WTC11 (cell line): ENCODE data around the gene EMD. TPM values are rescaled to one million over a fixed set of nuclear protein-coding genes. Genes with fewer than 3 reads are reported as not detected.

Experiments
- ATAC-seq: fragments of 200-7000 bp; cut with Tn5 transposase; 2 replicates; pipeline ENCODE4 v1.10.0; 2021; ENCODE audit warnings: mild to moderate bottlenecking, moderate library complexity
- CTCF ChIA-PET: fragments of 300-600 bp; sonication (Branson Sonifier 250); formaldehyde crosslinking; loops from one replicate; lab custom pipeline; 2021; ENCODE audit warnings: antibody characterized with exemption; lab: Charles Lee
- POLR2A ChIA-PET: fragments of 350-600 bp; sonication (Branson Sonifier 250); formaldehyde crosslinking; loops from one replicate; lab custom pipeline; 2021; ENCODE audit warnings: antibody characterized with exemption; lab: Charles Lee
- DNase-seq: peaks from one replicate; pipeline ENCODE4 v3.0.0; 2021; ENCODE audit warnings: low spot score
- H3K27ac Mint-ChIP-seq: 2 replicates; pipeline ENCODE4 v1.8.0; 2021; ENCODE audit warnings: mixed read lengths
- H3K27me3 Mint-ChIP-seq: 2 replicates; pipeline ENCODE4 v1.8.0; 2021; ENCODE audit warnings: low read depth, mild to moderate bottlenecking, moderate library complexity, mixed read lengths
- H3K36me3 Mint-ChIP-seq: 2 replicates; pipeline ENCODE4 v1.8.0; 2021; ENCODE audit warnings: mixed read lengths
- H3K4me1 Mint-ChIP-seq: 2 replicates; pipeline ENCODE4 v1.8.0; 2022; ENCODE audit warnings: mixed read lengths
- H3K4me3 Mint-ChIP-seq: 2 replicates; pipeline ENCODE4 v1.8.0; 2021; ENCODE audit warnings: mild to moderate bottlenecking, moderate library complexity, mixed read lengths
- H3K9me3 Mint-ChIP-seq: 2 replicates; pipeline ENCODE4 v1.8.0; 2021; ENCODE audit warnings: mixed read lengths
- AR ChIP-seq: fragments of 250-450 bp; sonication (Bioruptor Pico); IDR thresholded peaks from 2 replicates; pipeline ENCODE4 v1.9.0; 2021; ENCODE audit warnings: mild to moderate bottlenecking
- CTCF ChIP-seq: fragments of 200-600 bp; IDR thresholded peaks from 2 replicates; pipeline ENCODE4 v1.8.0; 2022; ENCODE audit warnings: antibody characterized with exemption
- EMX1 ChIP-seq: fragments of 250-450 bp; sonication (Bioruptor Pico); IDR thresholded peaks from 2 replicates; pipeline ENCODE4 v1.8.0; 2021; ENCODE audit warnings: mild to moderate bottlenecking
- JAZF1 ChIP-seq: fragments of 250-450 bp; sonication (Bioruptor Pico); IDR thresholded peaks from 2 replicates; pipeline ENCODE4 v1.9.0; 2021; ENCODE audit warnings: moderate library complexity, mild to moderate bottlenecking, inconsistent platforms
- MYBL2 ChIP-seq: sonication (generic); formaldehyde crosslinking; IDR thresholded peaks from 2 replicates; pipeline ENCODE4 v1.8.1; 2023; ENCODE audit warnings: mild to moderate bottlenecking, moderate library complexity, missing genetic modification reagents
- SMAD3 ChIP-seq: sonication (generic); formaldehyde crosslinking; IDR thresholded peaks from 2 replicates; pipeline ENCODE4 v1.8.0; 2022; ENCODE audit warnings: missing genetic modification reagents, mild to moderate bottlenecking, borderline replicate concordance
- USF1 ChIP-seq: sonication (generic); formaldehyde crosslinking; IDR thresholded peaks from 2 replicates; pipeline ENCODE4 v1.8.0; 2022; ENCODE audit warnings: mild to moderate bottlenecking, missing genetic modification reagents
- ZMAT4 ChIP-seq: fragments of 250-450 bp; sonication (Bioruptor Pico); IDR thresholded peaks from 2 replicates; pipeline ENCODE4 v1.9.0; 2021; ENCODE audit warnings: mild to moderate bottlenecking
- ZNF425 ChIP-seq: fragments of 250-450 bp; sonication (Bioruptor Pico); conservative IDR thresholded peaks from 2 replicates; pipeline ENCODE4 v1.9.0; 2021; ENCODE audit warnings: mild to moderate bottlenecking
- total RNA-seq: library from RNA; stranded (reverse); gene quantifications from 3 replicates; pipeline ENCODE4 v1.2.3, GENCODE V29; 2021

EMD gene
- total RNA-seq, 1 experiment from 2014 or later: 78.3 TPM

GRCh38 chrX:154398668-154399526 lies 19.8 kb downstream of the EMD start:
- TF ChIP-seq CTCF: peak; percentile 73
- TF ChIP-seq ZNF425 (CRISPR knock-in tag): no peak
- no peak for TF ChIP-seq JAZF1
- TF ChIP-seq USF1 (CRISPR knock-in tag): peak; percentile 51; the same call in 1 of the 2 replicates
- no peak for TF ChIP-seq SMAD3 (CRISPR knock-in tag)
- TF ChIP-seq ZMAT4 (CRISPR knock-in tag): 0 out of 2 replicates have a peak, but pooled peaks have one; percentile 15
- Mint-ChIP-seq H3K27me3 (no peaks in the 10 kb centered on the region), H3K27ac (peak overlapping the region; percentile 99), H3K9me3 (no peaks in the 10 kb centered on the region), H3K4me1 (peaks cover 16% of the 10 kb centered on the region), H3K36me3 (peaks cover 25% of the 10 kb centered on the region), H3K4me3 (peak overlapping the region; percentile 97)
- CTCF ChIA-PET: interaction anchor here (2.8 kb wide), 1 partner anchor 128 kb away, joined by 7 read pairs; no protein-coding TSS in a partner anchor
- peak; percentile 72 for DNase-seq
- ATAC-seq: no peak
- POLR2A ChIA-PET: interaction anchor here (1.1 to 2.6 kb wide), 7 partner anchors 10 to 29 kb away, joined by 4 to 12 read pairs (median 6); partner anchors contain the start of genes DNASE1L1 and EMD

GRCh38 chrX:154399527-154400368 lies 20.7 kb downstream of the EMD start:
- peaks cover 16% of the 10 kb centered on the region for H3K4me1 Mint-ChIP-seq
- DNase-seq (no peak), ATAC-seq (no peak)
- H3K9me3 Mint-ChIP-seq: no peaks in the 10 kb centered on the region
- no peaks in the 10 kb centered on the region for H3K27me3 Mint-ChIP-seq
- ChIA-PET POLR2A (interaction anchor here (1.3 to 1.8 kb wide), 3 partner anchors 9 to 30 kb away, joined by 3 to 4 read pairs (median 4); partner anchors contain the start of gene DNASE1L1), CTCF (interaction anchor here (1.5 to 2.8 kb wide), 2 partner anchors 26 to 127 kb away, joined by 3 to 7 read pairs; no protein-coding TSS in a partner anchor)
- peak overlapping the region; percentile 97 for H3K4me3 Mint-ChIP-seq
- peaks cover 25% of the 10 kb centered on the region for H3K36me3 Mint-ChIP-seq
- H3K27ac Mint-ChIP-seq: peak overlapping the region; percentile 99
- TF ChIP-seq MYBL2 (CRISPR knock-in tag) (no peak), EMX1 (CRISPR knock-in tag) (peak; percentile 29; the same call in 1 of the 2 replicates), AR (0 out of 2 replicates have a peak, but pooled peaks have one; percentile 50)
- TF ChIP-seq, all 79 proteins: peak for 2
